Left kidney (tissue), 2 donors: Measurements from ENCODE around the gene ARL10. TPM values are rescaled to one million over a fixed set of nuclear protein-coding genes. Genes with fewer than 3 reads are reported as not detected.
"Not testable (repeated sequence)": the region's sequence is repeated elsewhere in the genome, so short reads cannot be mapped to it uniquely, and the experiment has no call there.

ENCODE experiments used
- DNase-seq: peaks from one replicate; pipeline ENCODE4 v3.0.0-alpha.2; 2013
- polyA plus RNA-seq: library from polyadenylated mRNA; unstranded; fragments of 120-200 nt; gene quantifications from one replicate; pipeline ENCODE4 v1.2.1, GENCODE V29; 2013; ENCODE audit not compliant: insufficient read length

Gene ARL10
- polyA plus RNA-seq, 1 donor: 16.8 TPM

GRCh38 chr5:176388003-176388443 is 22.7 kb downstream of the ARL10 start:
- no peak for DNase-seq

GRCh38 chr5:176388444-176389134 is 23.3 kb downstream of the ARL10 start, which contains the start of the genes HIGD2A and NOP16:
Gene HIGD2A (plus strand): TSS chr5:176388751. CDS start chr5:176388820, 69 bp downstream.
Gene NOP16 (minus strand): TSS chr5:176388598. CDS start chr5:176388539, 59 bp downstream.
- peak; percentile 99 for DNase-seq

GRCh38 chr5:176389135-176390123 is 24.1 kb downstream of the ARL10 start:
- no peak for DNase-seq

GRCh38 chr5:176391479-176391878 is 26.2 kb downstream of the ARL10 start:
- DNase-seq: no peak

- DNase-seq: no peak
Measured at GRCh38 chr5:176391999-176392398, 26.7 kb downstream of the ARL10 start.

GRCh38 chr5:176392526-176392925 is 27.2 kb downstream of the ARL10 start:
- DNase-seq: no peak

- DNase-seq: no peak
Measured at GRCh38 chr5:176394096-176394495, 28.8 kb downstream of the ARL10 start.

GRCh38 chr5:176394881-176395675 is 29.8 kb downstream of the ARL10 start:
- DNase-seq: no peak

GRCh38 chr5:176396330-176396729 is 31.0 kb downstream of the ARL10 start:
- no peak for DNase-seq

GRCh38 chr5:176397736-176398420 is 32.6 kb downstream of the ARL10 start:
- DNase-seq: no peak

- DNase-seq: no peak
Measured at GRCh38 chr5:176400382-176401156, 35.3 kb downstream of the ARL10 start.

GRCh38 chr5:176401281-176402205 is 36.3 kb downstream of the ARL10 start:
- no peak for DNase-seq

- no peak for DNase-seq
Measured at GRCh38 chr5:176405656-176406435, 40.6 kb downstream of the ARL10 start.

GRCh38 chr5:176406436-176407052 is 41.3 kb downstream of the ARL10 start:
- DNase-seq: no peak

GRCh38 chr5:176407456-176408251 is 42.4 kb downstream of the ARL10 start:
- no peak for DNase-seq

- DNase-seq: not testable (repeated sequence)
Measured at GRCh38 chr5:176408252-176408573, 42.9 kb downstream of the ARL10 start.

- DNase-seq: no peak
Measured at GRCh38 chr5:176408590-176408989, 43.3 kb downstream of the ARL10 start.
